CD4-positive, alpha-beta T cell treated with Interleukin-2 at 100 ng/mL for 4 hours (primary cell): ENCODE results near the gene CASZ1.

Experiments
- DNase-seq: peaks from one replicate; pipeline ENCODE4 v3.0.0-alpha.2; 2020; ENCODE audit warnings: low spot score

Gene CASZ1

DNA sequence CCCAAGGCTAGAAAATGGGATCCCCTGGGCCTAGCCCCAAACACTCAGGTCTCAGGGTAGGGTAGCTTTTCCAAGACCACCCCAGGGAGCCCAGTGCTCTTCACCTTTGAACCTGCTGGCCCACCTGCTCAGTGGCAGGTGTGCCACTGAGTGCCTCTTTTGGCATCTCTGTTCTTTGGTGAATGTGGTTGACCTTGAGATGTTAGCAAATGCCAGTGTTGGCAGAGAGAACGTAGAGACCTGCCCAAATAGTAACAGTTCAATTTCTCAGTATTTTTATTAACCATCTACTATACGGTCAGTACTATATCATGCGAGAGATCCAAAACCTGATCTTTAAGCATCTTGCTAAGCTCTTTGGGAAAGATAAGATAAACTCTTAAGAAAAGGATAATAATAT, 193.5 kb downstream of the CASZ1 start:
- DNase-seq: no peak

DNA sequence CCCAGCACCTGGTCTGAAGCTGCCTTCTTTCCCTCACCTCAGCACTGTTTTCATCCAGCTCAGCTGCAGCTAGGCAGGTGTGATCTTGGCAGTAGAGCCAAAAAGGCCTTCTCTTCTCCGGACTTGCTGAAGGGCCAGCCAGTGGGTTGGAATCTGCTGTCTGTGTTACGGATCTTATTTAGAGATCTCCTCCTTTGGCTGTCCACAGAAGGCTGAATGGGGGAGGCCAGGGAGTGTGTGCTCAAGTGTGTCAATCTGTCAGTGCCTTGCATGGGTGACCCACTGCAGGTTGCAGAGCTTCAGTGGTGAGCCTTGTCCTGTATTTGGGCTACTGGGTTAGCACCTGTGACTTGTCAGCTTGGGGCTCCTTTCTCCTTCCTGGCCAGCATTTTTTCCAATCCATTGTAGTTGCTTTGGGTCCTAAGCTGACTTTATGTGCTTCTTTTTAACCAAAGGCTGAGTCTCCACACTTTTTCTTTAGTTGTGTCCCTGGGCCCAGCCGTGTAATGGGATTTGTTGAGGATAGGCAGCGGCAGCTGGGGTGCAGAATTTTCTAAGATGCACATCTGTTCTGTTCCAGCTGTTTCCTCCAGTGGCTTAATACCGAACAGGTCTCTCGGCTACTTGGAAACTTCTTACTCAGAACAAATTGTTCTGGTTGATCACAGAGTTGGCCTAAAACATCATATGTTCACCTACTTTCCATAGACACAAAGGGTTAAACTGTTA, 194.9 kb downstream of the CASZ1 start:
- DNase-seq: no peak

DNA sequence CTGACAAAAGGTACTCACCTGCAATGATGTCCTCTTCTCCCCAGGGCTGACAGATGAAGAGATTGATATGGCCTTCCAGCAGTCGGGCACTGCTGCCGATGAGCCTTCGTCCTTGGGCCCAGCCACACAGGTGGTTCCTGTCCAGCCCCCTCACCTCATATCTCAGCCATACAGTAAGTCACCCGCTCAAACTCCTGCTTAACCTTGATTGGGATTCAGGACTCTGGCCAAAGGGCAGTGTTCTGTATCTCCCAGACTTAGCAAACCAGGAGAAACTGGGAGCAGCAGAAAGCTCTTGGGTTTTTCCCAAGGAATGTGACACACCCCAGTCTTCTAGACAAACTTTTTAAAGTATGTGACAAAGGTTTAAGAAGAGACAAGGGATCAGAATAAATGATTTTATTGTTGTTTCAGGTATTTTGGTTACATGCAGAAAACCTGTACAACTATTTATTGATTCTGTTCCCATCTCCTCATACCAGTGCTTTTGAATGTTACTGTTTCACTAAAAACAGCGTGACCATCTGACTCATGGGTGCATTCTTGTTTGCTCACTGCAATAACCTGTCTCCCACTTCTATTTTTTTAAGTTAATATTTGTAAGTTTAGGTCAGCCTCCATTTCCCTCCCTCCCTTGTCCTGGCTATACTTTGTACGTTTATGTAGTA, 197.1 kb downstream of the CASZ1 start:
- no peak for DNase-seq

DNA sequence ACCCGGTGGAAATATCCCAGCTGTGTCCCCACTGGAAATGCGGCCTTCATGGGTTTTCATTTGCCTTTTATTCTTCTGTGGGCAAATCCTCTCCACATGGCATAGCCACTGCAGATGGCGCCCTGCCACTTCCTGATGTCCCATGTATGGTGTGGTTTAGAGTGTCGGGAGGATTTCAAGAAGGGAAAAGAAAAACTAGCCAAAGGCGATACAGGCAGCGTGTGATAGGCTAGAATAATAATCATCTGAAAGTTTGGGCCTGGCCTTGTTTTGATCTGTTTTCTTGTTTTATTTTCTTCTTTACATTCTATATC, 198.1 kb downstream of the CASZ1 start:
- no peak for DNase-seq

DNA sequence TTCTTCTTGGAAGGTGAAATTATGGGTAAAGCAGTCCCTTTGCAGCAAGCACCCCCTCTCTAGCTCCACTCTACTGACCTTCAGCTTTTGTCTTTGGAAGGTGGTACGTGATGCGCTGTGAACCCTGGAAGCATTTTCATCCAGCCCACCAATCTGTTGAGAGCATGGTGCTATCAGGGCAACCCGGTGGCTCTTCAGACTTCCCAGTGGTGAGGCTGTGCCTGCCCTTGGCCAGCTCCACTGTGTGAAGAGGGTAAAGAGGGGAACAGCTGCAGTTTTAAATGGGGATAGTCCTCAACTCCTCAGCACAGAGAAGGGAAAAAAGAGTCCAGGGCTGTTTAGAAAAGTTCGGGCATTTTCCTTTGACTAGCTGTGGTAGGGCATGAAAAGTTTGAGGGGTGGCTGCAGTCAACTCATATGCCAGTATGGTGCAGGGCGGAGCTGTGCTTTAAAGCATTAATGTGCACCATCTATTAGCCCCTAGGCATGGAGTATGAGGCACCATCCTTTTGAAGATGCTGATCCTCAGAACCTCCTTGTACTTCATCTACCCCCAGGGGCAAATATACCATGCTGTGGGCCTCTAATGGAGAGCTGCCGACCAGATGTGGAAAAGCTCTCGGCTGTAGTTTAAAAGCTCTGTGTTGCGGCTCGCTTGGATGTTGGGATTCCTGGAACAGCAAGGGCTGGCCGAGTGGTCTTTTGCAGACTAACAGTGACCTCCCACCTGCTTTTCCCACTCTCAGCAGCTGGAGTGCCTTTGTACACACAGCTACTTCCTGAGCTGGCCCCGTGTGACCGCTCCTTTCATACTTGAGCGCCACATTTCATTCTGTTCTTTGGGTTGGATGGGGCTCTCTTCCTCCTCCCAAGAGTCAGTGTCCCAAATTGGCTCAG, 198.7 kb downstream of the CASZ1 start:
- no peak for DNase-seq

DNA sequence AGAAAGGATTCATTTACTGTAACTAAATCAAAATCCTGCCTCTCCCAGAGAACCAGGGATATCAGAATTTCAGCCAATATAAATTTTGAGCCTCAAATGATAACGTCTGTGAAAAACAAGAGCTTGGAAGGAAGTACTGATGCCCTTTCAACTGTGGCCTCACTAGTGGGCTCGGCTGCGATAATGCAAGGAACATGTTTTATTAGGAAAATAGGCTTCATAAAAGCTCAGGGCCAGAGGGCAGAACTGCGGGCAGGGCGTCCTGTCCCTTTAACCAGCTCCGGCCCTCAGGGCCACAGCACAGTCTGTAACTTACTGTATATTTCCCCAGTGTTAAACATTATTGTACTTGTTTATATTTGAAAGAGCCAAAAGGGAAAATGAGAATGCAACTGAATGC, 199.7 kb downstream of the CASZ1 start:
- no peak for DNase-seq

DNA sequence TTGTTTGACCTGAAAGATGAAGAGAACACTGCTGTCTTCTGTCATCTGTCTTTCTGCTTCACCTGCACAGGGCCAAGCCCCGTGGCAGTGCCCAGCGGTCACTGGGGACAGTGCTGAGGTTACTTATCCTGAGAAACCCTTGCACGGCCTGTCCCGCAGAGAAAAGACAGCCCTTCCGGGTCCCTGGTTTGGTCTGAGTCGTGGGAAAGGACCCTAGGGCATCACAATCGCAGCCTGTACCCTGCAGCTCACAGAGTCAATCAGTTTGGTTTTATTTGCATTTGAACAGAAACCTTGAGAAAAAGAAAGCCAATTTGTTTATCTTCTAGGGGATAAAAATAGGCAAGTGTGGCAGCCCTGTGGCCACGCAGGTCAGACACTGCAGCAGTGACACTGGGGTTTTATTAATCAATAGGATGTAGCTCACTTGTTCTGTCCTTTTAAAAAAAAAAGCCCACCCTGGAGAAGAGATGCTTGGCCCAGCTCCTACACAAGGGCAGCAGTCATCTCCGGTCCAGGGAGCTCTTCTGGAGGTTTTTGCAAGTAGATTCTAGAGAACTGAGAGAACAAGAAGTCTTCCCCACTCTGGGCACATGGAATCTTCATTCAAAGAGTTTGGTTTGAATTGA, 201.7 kb downstream of the CASZ1 start:
- DNase-seq: no peak

DNA sequence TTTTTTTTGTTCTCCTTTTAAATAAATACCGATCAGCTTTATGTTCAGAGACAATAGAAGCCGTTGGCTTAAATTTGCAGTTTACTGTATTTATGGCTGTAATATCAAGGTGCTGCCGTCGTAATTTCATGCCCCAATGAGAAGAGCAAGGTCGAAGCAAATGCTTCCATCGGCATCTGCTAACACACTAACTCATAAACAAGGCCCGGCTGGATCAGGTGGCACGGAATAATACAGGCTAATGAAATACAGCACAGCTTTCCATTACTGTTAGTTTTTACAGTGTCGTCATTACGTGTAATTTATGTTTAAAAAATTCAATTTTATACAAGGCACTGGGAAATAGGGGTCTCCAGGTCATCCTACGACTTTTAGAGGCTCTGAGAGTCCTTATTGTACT, 202.7 kb downstream of the CASZ1 start:
- DNase-seq: no peak

DNA sequence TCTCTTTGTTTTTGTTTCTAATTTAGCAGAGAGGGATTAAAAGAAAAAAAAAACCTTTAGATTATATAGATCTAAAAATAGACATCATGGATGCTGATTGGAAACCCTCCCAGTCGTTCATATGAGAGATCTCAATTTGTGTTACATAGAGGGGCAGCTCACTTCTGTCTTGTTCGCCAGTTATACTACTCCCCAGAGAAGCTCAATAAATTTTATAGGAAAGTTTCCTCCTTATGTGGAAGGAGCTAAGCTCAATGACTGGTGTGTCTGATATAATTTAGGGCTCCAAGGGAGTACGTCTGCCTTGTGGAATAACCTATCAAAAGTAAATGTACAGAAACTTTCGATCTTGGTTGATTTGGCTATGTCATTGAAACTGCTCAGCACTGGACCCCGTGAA, 204.1 kb downstream of the CASZ1 start:
- DNase-seq: no peak

DNA sequence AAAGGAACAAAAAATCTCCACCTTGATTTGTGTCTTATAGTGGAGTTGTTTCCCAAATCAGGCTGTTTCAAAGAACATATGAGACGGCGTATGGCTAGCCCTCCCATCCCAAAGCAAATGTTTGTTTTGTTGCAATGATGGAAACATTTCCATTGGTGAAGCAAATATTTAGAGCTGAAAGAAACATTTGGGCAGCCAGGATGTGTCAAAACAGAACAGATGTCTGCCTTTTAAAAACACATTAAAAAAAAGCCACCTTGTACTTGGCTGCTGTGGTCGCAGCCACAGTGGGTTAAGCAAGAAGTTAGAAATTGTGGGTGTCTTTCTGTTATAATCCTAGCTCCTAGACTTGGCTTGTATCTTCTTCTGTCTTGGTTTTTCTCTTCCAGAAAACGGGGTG, 205.4 kb downstream of the CASZ1 start:
- DNase-seq: no peak

DNA sequence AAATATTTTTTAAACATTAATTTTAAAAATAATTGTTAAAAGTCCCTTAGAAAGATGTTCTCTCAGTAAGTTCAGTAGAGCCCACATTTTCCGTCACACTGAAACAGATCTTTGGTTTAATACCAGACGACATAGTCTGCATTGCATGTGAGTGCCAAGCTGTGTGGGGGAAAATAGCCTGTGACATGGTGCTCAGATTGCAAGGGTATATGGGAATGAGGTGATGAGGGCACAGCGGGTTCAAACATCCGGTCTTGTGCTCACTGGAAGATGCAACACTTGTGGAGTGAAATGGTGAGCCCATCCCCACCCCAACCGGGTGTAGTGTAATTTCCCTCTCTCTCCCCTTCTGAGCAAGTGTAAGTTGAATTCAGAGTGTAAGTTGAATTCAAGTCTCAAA, 207.4 kb downstream of the CASZ1 start:
- DNase-seq: no peak

DNA sequence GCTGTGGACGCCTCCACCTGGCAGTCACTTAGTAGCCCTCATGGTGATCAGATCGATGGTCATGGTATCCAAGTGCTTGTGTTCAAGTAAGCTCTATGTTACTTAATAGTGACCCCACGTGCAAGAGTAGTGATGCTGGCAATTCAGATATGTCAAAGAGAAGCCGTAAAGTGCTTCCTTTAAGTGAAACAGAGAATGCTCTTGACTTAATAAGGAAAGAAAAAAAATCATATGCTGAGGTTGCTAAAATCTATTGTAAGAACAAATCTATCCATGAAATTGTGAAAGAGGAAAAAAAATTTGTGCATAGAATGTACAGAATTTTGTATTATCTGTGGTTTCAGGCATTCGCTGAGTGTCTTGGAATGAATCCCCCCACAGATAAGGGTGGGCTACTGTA, 207.8 kb downstream of the CASZ1 start:
- no peak for DNase-seq
